ENCODE results near the gene EHD4.
A peak's percentile ranks its signal among the peaks of the same experiment; 100 is the strongest.

Gene EHD4

GRCh38 chr15:41894251-41894790 is 78.0 kb downstream of the EHD4 start:
- Histone ChIP-seq H3K4me3 (ENCODE audit: low read length) (no peak overlapping the region), H3K27me3 (ENCODE audit: control insufficient read depth, insufficient read depth, low read length) (no peaks in the 10 kb centered on the region), H3K4me2 (ENCODE audit: low read length) (peak overlapping the region; percentile 39), H3K9me3 (replicated peaks; ENCODE audit: low read length) (no peaks in the 10 kb centered on the region), H3K36me3 (ENCODE audit: insufficient read depth, low read length) (peaks cover 4% of the 10 kb centered on the region), H3K9ac (ENCODE audit: low read depth, low read length) (no peak overlapping the region), H3K4me1 (ENCODE audit: control insufficient read depth, insufficient read depth, low read length) (peaks cover 9% of the 10 kb centered on the region)

DNA sequence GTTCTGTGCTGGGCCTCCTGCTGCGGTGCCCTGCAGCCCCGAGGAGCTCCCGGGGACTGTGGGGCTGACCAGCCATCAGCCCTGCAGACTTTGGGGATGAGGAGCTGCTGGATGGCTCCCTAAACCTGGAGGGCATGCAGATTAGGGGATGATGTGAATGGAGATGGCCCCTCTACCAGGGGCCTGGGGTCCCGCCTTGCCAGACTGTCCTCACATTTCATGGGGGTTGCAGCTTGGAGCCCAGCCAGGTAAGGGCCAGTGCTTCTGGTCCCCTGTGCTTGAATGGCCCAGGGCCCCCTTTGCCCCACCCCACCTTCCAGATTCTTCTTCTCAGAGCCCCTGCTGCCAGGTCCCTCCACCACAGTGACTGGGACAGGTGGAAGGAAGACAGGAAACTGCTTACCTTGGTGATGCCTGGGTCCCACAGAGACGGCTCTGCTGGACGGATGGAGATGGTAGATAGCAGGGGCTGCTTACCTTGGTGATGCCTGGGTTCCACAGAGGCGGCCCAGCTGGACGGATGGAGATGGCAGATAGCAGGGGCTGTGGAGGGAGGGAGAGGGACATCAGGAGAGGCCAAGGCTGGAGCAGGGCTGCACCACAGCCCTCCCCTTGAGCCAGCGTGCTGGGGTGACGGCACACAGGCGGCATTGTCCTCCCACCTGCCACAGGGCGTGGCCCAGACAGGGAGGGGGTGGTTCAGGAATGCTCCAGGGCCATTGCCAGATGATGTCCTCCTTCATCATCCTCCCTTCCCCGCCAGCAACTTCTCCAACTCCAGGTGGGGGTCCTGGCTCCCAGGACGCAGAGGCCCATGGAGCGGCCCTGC is 78.7 kb downstream of the EHD4 start, which contains the start of gene SPTBN5:
Gene SPTBN5, minus strand, starts transcription at position 632 of the 829 bp plus-strand sequence. Its CDS starts 556 bp downstream, at position 76.
- peaks cover 4% of the 10 kb centered on the region for H3K36me3 ChIP-seq (ENCODE audit: insufficient read depth, low read length)
- peaks cover 9% of the 10 kb centered on the region for H3K4me1 ChIP-seq (ENCODE audit: control insufficient read depth, insufficient read depth, low read length)
- H3K4me2 ChIP-seq (ENCODE audit: low read length): peak within 1 kb of the TSS; percentile 39
- H3K27me3 ChIP-seq (ENCODE audit: control insufficient read depth, insufficient read depth, low read length): no peaks in the 10 kb centered on the region
- H3K4me3 ChIP-seq (ENCODE audit: low read length): no peak within 1 kb of the TSS
- no peaks in the 10 kb centered on the region for H3K9me3 ChIP-seq (replicated peaks; ENCODE audit: low read length)
- H3K9ac ChIP-seq (ENCODE audit: low read depth, low read length): no peak within 1 kb of the TSS

GRCh38 chr15:41892621-41893421 is 79.5 kb downstream of the EHD4 start:
- Histone ChIP-seq H3K4me3 (ENCODE audit: low read length) (no peak overlapping the region), H3K36me3 (ENCODE audit: insufficient read depth, low read length) (peaks cover 3% of the 10 kb centered on the region), H3K4me2 (ENCODE audit: low read length) (no peak overlapping the region), H3K9ac (ENCODE audit: low read depth, low read length) (no peak overlapping the region), H3K27me3 (ENCODE audit: control insufficient read depth, insufficient read depth, low read length) (no peaks in the 10 kb centered on the region), H3K9me3 (replicated peaks; ENCODE audit: low read length) (no peaks in the 10 kb centered on the region), H3K4me1 (ENCODE audit: control insufficient read depth, insufficient read depth, low read length) (peaks cover 9% of the 10 kb centered on the region)

DNA sequence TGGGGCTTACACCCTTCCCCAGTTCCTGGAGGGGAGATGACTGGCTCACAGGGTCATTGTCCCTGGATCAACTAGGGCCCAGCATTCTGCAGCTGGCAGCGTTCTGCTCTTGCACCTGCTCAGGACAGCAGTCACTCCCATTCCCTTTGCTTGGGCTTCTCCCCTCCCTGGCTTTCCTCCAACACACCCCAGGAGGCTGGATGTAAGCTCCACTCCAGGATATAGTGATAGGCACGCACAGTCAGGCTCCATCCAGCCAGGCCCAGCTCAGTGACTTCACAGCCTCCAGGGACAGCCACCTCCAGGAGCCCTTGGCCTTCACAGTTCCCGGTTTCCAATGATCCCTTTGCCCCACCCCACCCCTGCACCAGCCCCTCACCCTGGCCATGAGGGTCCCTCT is 80.4 kb downstream of the EHD4 start:
- Histone ChIP-seq H3K9me3 (replicated peaks; ENCODE audit: low read length) (no peaks in the 10 kb centered on the region), H3K27me3 (ENCODE audit: control insufficient read depth, insufficient read depth, low read length) (no peaks in the 10 kb centered on the region), H3K9ac (ENCODE audit: low read depth, low read length) (no peak overlapping the region), H3K4me1 (ENCODE audit: control insufficient read depth, insufficient read depth, low read length) (peaks cover 9% of the 10 kb centered on the region), H3K4me2 (ENCODE audit: low read length) (no peak overlapping the region), H3K36me3 (ENCODE audit: insufficient read depth, low read length) (no peaks in the 10 kb centered on the region), H3K4me3 (ENCODE audit: low read length) (no peak overlapping the region)

DNA sequence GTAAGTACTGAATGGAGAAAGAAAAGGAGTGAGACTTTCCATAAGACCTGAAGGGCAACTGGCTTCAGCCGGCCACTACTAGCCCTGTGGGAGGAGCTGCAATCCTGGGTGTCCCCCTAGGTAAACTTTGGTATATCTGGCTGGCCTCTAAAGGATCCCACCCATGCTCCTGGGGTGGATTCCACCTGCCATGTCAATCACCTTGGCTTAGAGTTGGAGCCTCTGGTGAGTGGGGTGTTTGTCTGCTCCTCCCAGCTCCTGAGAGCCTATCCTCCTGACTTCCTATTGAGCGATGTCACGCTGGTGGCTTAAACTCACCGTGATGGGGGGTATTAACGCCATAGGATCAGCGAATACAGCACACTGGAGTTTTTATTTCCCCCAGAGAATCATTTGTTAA is 81.1 kb downstream of the EHD4 start:
- no peaks in the 10 kb centered on the region for H3K36me3 ChIP-seq (ENCODE audit: insufficient read depth, low read length)
- H3K27me3 ChIP-seq (ENCODE audit: control insufficient read depth, insufficient read depth, low read length): no peaks in the 10 kb centered on the region
- no peaks in the 10 kb centered on the region for H3K9me3 ChIP-seq (replicated peaks; ENCODE audit: low read length)
- H3K4me3 ChIP-seq (ENCODE audit: low read length): no peak overlapping the region
- no peak overlapping the region for H3K9ac ChIP-seq (ENCODE audit: low read depth, low read length)
- H3K4me2 ChIP-seq (ENCODE audit: low read length): no peak overlapping the region
- H3K4me1 ChIP-seq (ENCODE audit: control insufficient read depth, insufficient read depth, low read length): peaks cover 9% of the 10 kb centered on the region

DNA sequence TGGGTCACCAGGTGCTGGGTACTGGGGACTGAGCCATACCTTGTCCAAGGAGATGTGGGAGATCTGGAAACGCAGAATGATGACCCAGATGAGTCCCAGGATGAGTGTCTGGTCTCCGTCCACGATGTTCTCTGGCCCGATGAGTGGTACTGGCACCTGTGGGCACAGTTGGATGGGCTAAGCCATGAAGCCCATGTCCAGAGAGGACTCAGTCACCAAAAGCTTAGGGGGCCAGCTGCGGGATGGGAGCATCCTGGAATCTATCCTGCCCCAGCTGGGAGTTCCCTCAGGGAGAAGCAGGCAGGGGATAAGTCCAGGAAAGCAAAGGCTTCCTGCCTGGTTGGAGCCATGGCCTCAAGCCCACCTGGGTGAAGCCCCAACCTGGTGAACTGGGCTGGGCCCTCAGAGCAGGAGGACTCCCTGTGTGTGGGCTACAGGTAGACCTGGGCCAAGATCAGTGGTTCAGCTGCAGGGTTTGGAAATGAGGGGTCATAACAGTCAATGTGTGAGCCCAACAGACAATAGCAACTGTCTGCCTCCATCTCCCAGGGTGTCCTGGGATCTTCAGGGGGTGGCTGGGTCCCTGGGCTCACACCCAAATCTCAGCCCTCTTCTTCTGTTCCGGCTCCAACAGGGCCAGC is 82.2 kb downstream of the EHD4 start:
- H3K4me1 ChIP-seq (ENCODE audit: control insufficient read depth, insufficient read depth, low read length): peaks cover 9% of the 10 kb centered on the region
- no peaks in the 10 kb centered on the region for H3K36me3 ChIP-seq (ENCODE audit: insufficient read depth, low read length)
- no peaks in the 10 kb centered on the region for H3K9me3 ChIP-seq (replicated peaks; ENCODE audit: low read length)
- H3K27me3 ChIP-seq (ENCODE audit: control insufficient read depth, insufficient read depth, low read length): no peaks in the 10 kb centered on the region
- H3K9ac ChIP-seq (ENCODE audit: low read depth, low read length): no peak overlapping the region
- no peak overlapping the region for H3K4me2 ChIP-seq (ENCODE audit: low read length)
- no peak overlapping the region for H3K4me3 ChIP-seq (ENCODE audit: low read length)

DNA sequence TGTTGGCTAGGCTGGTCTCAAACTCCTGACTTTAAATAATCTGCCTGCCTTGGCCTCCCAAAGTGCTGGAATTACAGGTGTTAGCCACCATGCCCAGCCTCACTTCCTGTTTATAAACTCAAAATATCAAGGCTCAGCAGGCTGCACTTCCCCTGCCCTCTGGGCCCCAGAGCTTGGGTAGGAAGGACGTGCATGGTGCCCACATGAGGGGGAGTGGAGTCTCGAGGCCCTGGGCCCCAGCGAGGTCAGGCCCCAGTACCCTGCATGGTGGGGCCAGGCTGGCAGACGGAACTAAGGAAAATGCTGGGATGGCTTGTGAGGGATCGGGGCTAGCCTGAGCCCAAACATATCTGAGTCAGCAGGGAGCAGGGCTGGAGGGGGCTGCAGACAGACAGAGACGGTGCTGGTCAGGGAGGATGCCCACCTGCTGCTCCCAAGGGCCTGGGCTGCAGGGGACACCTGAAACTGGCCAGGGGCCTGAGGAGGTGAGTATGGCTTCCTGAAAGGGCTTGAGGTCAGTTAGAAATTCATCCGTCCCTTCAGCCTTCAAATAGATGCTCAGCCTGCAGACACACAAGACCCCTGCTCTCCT is 83.6 kb downstream of the EHD4 start:
- H3K9ac ChIP-seq (ENCODE audit: low read depth, low read length): no peak overlapping the region
- no peak overlapping the region for H3K4me3 ChIP-seq (ENCODE audit: low read length)
- H3K9me3 ChIP-seq (replicated peaks; ENCODE audit: low read length): no peaks in the 10 kb centered on the region
- no peaks in the 10 kb centered on the region for H3K36me3 ChIP-seq (ENCODE audit: insufficient read depth, low read length)
- no peaks in the 10 kb centered on the region for H3K27me3 ChIP-seq (ENCODE audit: control insufficient read depth, insufficient read depth, low read length)
- H3K4me2 ChIP-seq (ENCODE audit: low read length): no peak overlapping the region
- H3K4me1 ChIP-seq (ENCODE audit: control insufficient read depth, insufficient read depth, low read length): no peaks in the 10 kb centered on the region

GRCh38 chr15:41887893-41888292 is 84.5 kb downstream of the EHD4 start:
- no peak overlapping the region for H3K9ac ChIP-seq (ENCODE audit: low read depth, low read length)
- H3K9me3 ChIP-seq (replicated peaks; ENCODE audit: low read length): no peaks in the 10 kb centered on the region
- H3K36me3 ChIP-seq (ENCODE audit: insufficient read depth, low read length): no peaks in the 10 kb centered on the region
- no peaks in the 10 kb centered on the region for H3K4me1 ChIP-seq (ENCODE audit: control insufficient read depth, insufficient read depth, low read length)
- no peak overlapping the region for H3K4me3 ChIP-seq (ENCODE audit: low read length)
- no peak overlapping the region for H3K4me2 ChIP-seq (ENCODE audit: low read length)
- no peaks in the 10 kb centered on the region for H3K27me3 ChIP-seq (ENCODE audit: control insufficient read depth, insufficient read depth, low read length)

GRCh38 chr15:41887161-41887560 is 85.2 kb downstream of the EHD4 start:
- no peaks in the 10 kb centered on the region for H3K4me1 ChIP-seq (ENCODE audit: control insufficient read depth, insufficient read depth, low read length)
- H3K9ac ChIP-seq (ENCODE audit: low read depth, low read length): no peak overlapping the region
- H3K27me3 ChIP-seq (ENCODE audit: control insufficient read depth, insufficient read depth, low read length): peaks cover 3% of the 10 kb centered on the region
- H3K4me2 ChIP-seq (ENCODE audit: low read length): no peak overlapping the region
- no peaks in the 10 kb centered on the region for H3K36me3 ChIP-seq (ENCODE audit: insufficient read depth, low read length)
- H3K9me3 ChIP-seq (replicated peaks; ENCODE audit: low read length): no peaks in the 10 kb centered on the region
- no peak overlapping the region for H3K4me3 ChIP-seq (ENCODE audit: low read length)

- Histone ChIP-seq H3K9ac (ENCODE audit: low read depth, low read length) (no peak overlapping the region), H3K36me3 (ENCODE audit: insufficient read depth, low read length) (no peaks in the 10 kb centered on the region), H3K27me3 (ENCODE audit: control insufficient read depth, insufficient read depth, low read length) (peaks cover 3% of the 10 kb centered on the region), H3K4me2 (ENCODE audit: low read length) (no peak overlapping the region), H3K4me3 (ENCODE audit: low read length) (no peak overlapping the region), H3K9me3 (replicated peaks; ENCODE audit: low read length) (no peaks in the 10 kb centered on the region), H3K4me1 (ENCODE audit: control insufficient read depth, insufficient read depth, low read length) (peaks cover 2% of the 10 kb centered on the region)
These were observed 85.6 kb downstream of the EHD4 start for GRCh38 chr15:41886741-41887140.

DNA sequence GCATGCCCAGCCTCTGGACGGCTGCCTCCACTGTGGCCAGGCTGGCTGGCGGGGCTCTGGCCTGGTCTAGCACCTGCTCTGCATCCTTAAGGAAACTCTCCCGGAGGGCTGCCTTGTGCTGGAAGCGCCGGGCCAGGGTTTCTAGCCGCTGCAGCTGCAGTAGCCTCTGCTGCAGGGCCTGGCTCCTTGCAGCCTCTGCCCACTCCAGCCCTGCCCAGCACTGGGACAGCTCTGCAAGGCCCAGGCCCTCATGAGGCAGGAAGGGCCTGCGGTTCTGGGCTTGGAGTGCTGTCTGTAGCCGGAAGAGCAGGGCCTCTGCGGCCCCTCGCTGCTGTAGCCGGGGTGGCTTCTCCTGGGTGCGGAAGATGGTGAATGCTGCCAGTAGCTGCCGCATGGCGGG is 86.5 kb downstream of the EHD4 start:
- Histone ChIP-seq H3K4me1 (ENCODE audit: control insufficient read depth, insufficient read depth, low read length) (peaks cover 8% of the 10 kb centered on the region), H3K4me3 (ENCODE audit: low read length) (no peak overlapping the region), H3K36me3 (ENCODE audit: insufficient read depth, low read length) (no peaks in the 10 kb centered on the region), H3K9me3 (replicated peaks; ENCODE audit: low read length) (no peaks in the 10 kb centered on the region), H3K27me3 (ENCODE audit: control insufficient read depth, insufficient read depth, low read length) (peaks cover 12% of the 10 kb centered on the region), H3K9ac (ENCODE audit: low read depth, low read length) (no peak overlapping the region), H3K4me2 (ENCODE audit: low read length) (no peak overlapping the region)

Data from skeletal muscle satellite cell (primary cell).